GM18498 (cell line): ENCODE data around the gene CENPQ.

Experiments used
- ATAC-seq: cut with Tn5 transposase; IDR thresholded peaks from one replicate; pipeline ENCODE4 v1.9.1; 2021; ENCODE audit warnings: mild to moderate bottlenecking, moderate library complexity; ENCODE audit not compliant: unreplicated experiment

The CENPQ gene

GRCh38 chr6:49539102-49539501 lies 75.9 kb downstream of the CENPQ start:
- ATAC-seq: no peak

- no peak for ATAC-seq
These were observed 77.4 kb downstream of the CENPQ start for GRCh38 chr6:49540614-49541013.

GRCh38 chr6:49541210-49541724 lies 78.1 kb downstream of the CENPQ start:
- ATAC-seq: no peak

GRCh38 chr6:49541936-49542335 lies 78.8 kb downstream of the CENPQ start:
- ATAC-seq: no peak
